Stimulated activated CD4-positive, alpha-beta T cell treated with anti-CD3 and anti-CD28 coated beads, Interleukin-15, amount 100 ng/mL, for 1 hour (primary cell): ENCODE results near the gene FNBP1.

ENCODE experiments used
- DNase-seq, 2 donors: peaks; one replicate each; pipeline ENCODE4 v3.0.0-alpha.2; 2020; ENCODE audit warnings: low read depth in 1 of 2, low spot score in 1 of 2

The FNBP1 gene

GRCh38 chr9:130045725-130046450 is 2.9 kb upstream of the FNBP1 start:
- no peak for DNase-seq

- no peak for DNase-seq
These were observed 950 bp upstream of the FNBP1 start for GRCh38 chr9:130043654-130044623.

GRCh38 chr9:130042406-130042884 is 544 bp downstream of the FNBP1 start:
- DNase-seq: peak in 1 of 2 donors; percentile 28

- no peak for DNase-seq
These were observed 1.2 kb downstream of the FNBP1 start for GRCh38 chr9:130041648-130042405.

- no peak for DNase-seq
These were observed 1.9 kb downstream of the FNBP1 start for GRCh38 chr9:130040984-130041647.

GRCh38 chr9:130039528-130040147 is 3.4 kb downstream of the FNBP1 start:
- no peak for DNase-seq

- no peak for DNase-seq
These were observed 6.9 kb downstream of the FNBP1 start for GRCh38 chr9:130036099-130036498.

GRCh38 chr9:130034570-130034969 is 8.4 kb downstream of the FNBP1 start:
- no peak for DNase-seq

GRCh38 chr9:130030651-130031127 is 12.3 kb downstream of the FNBP1 start:
- DNase-seq: no peak

- DNase-seq: no peak
These were observed 13.6 kb downstream of the FNBP1 start for GRCh38 chr9:130029223-130029973.

- DNase-seq: no peak
These were observed 14.3 kb downstream of the FNBP1 start for GRCh38 chr9:130028493-130029222.

GRCh38 chr9:130027533-130028365 is 15.2 kb downstream of the FNBP1 start:
- DNase-seq: no peak

GRCh38 chr9:130026583-130027340 is 16.2 kb downstream of the FNBP1 start:
- DNase-seq: no peak

GRCh38 chr9:130024597-130024994 is 18.4 kb downstream of the FNBP1 start:
- no peak for DNase-seq

GRCh38 chr9:130023994-130024596 is 18.9 kb downstream of the FNBP1 start:
- DNase-seq: no peak

- no peak for DNase-seq
These were observed 19.7 kb downstream of the FNBP1 start for GRCh38 chr9:130023144-130023787.
